ENCODE data around the gene TRIM54.

- TF ChIP-seq, protein P1, sequence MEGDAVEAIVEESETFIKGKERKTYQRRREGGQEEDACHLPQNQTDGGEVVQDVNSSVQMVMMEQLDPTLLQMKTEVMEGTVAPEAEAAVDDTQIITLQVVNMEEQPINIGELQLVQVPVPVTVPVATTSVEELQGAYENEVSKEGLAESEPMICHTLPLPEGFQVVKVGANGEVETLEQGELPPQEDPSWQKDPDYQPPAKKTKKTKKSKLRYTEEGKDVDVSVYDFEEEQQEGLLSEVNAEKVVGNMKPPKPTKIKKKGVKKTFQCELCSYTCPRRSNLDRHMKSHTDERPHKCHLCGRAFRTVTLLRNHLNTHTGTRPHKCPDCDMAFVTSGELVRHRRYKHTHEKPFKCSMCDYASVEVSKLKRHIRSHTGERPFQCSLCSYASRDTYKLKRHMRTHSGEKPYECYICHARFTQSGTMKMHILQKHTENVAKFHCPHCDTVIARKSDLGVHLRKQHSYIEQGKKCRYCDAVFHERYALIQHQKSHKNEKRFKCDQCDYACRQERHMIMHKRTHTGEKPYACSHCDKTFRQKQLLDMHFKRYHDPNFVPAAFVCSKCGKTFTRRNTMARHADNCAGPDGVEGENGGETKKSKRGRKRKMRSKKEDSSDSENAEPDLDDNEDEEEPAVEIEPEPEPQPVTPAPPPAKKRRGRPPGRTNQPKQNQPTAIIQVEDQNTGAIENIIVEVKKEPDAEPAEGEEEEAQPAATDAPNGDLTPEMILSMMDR (conservative IDR thresholded peaks at IDR 0.05; ENCODE audit: low read length) = no peak
- TF ChIP-seq EZH2phosphoT487 (IDR thresholded peaks at IDR 0.05; ENCODE audit: borderline replicate concordance) = no peak
Observed at GRCh38 chr2:27307545-27308358, 25.5 kb downstream of the TRIM54 start.
